SK-N-SH treated with all-trans-retinoic acid at 6 μM for 48 hours (cell line): Measurements from ENCODE around the gene GALNTL6.

Experiments used
- BACH2 ChIP-seq: fragments of 250-450 bp; sonication (Bioruptor Pico); IDR thresholded peaks from 2 replicates; pipeline ENCODE4 v1.9.0; 2021; ENCODE audit warnings: mild to moderate bottlenecking, borderline replicate concordance
- ESRRG ChIP-seq: fragments of 250-450 bp; sonication (Bioruptor Pico); IDR thresholded peaks from 2 replicates; pipeline ENCODE4 v1.6.1; 2021; ENCODE audit warnings: mild to moderate bottlenecking
- ZFP30 ChIP-seq: fragments of 450-650 bp; formaldehyde crosslinking; IDR thresholded peaks from 2 replicates; pipeline ENCODE4 v1.5.0; 2022; ENCODE audit warnings: mild to moderate bottlenecking, moderate library complexity
- ZNF70 ChIP-seq: fragments of 450-650 bp; formaldehyde crosslinking; IDR thresholded peaks from 2 replicates; pipeline ENCODE4 v1.5.0; 2020; ENCODE audit warnings: mild to moderate bottlenecking, moderate library complexity

- TF ChIP-seq ESRRG (CRISPR knock-in tag): no peak
- no peak for TF ChIP-seq BACH2
- no peak for TF ChIP-seq ZNF70
- TF ChIP-seq ZFP30 (CRISPR knock-in tag): no peak
Measured at GRCh38 chr4:172808196-172808595, 995.0 kb downstream of the GALNTL6 start.
